ENCODE measurements around the gene CHST2.

GRCh38 chr3:143151004-143151731, 31.6 kb downstream of the CHST2 start:
- TF ChIP-seq, protein P1, sequence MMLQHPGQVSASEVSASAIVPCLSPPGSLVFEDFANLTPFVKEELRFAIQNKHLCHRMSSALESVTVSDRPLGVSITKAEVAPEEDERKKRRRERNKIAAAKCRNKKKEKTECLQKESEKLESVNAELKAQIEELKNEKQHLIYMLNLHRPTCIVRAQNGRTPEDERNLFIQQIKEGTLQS (IDR thresholded peaks at IDR 0.05) = no peak
- TF ChIP-seq CEBPB (IDR thresholded peaks at IDR 0.05; ENCODE audit: low read depth) (no peak), CTCF (IDR thresholded peaks at IDR 0.05 in 2 of 3, conservative IDR thresholded peaks at IDR 0.05 in 1 of 3; ENCODE audit: borderline replicate concordance in 1 of 3, insufficient read depth in 1 of 3, low read depth in 2 of 3, low read length in 2 of 3) (no peak), YY1 (IDR thresholded peaks at IDR 0.05; ENCODE audit: extremely low read depth, insufficient replicate concordance, low read depth, low read length) (no peak), ZNF274 (IDR thresholded peaks at IDR 0.05; ENCODE audit: low read depth, low read length) (no peak), RAD21 (IDR thresholded peaks at IDR 0.05; ENCODE audit: low read depth) (no peak), JUND (IDR thresholded peaks at IDR 0.05) (no peak), POLR2AphosphoS5 (IDR thresholded peaks at IDR 0.05; ENCODE audit: low read depth, low read length) (no peak), POLR2A (IDR thresholded peaks at IDR 0.05; ENCODE audit: borderline replicate concordance, extremely low read depth, insufficient read depth, insufficient read length) (no peak), SIN3A (IDR thresholded peaks at IDR 0.05; ENCODE audit: low read depth) (no peak), EZH2 (IDR thresholded peaks at IDR 0.05) (no peak), SP1 (IDR thresholded peaks at IDR 0.05; ENCODE audit: low read depth) (no peak), ZFX (IDR thresholded peaks at IDR 0.05) (no peak)
- TF ChIP-seq, protein P2, sequence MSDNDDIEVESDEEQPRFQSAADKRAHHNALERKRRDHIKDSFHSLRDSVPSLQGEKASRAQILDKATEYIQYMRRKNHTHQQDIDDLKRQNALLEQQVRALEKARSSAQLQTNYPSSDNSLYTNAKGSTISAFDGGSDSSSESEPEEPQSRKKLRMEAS (IDR thresholded peaks at IDR 0.05) = no peak
